GM23338 (cell line): Measurements from ENCODE around the gene EIF3A. TPM values are rescaled to one million over a fixed set of nuclear protein-coding genes. Genes with fewer than 3 reads are reported as not detected.

Experiments used
- ATAC-seq: fragments of 200-7000 bp; cut with Tn5 transposase; 3 replicates; pipeline ENCODE4 v1.9.1; 2020
- DNase-seq: peaks from one replicate; pipeline ENCODE4 v3.0.0-alpha.2; 2015; ENCODE audit warnings: low spot score
- H2AFZ ChIP-seq: fragments of 200-600 bp; sonication (generic); 2 replicates; pipeline ENCODE4 v1.8.0; 2016; ENCODE audit warnings: antibody characterized with exemption, mild to moderate bottlenecking, moderate library complexity
- H3F3A ChIP-seq: fragments of 200-600 bp; sonication (generic); replicated peaks from 2 replicates; pipeline ENCODE4 v1.8.0; 2017; ENCODE audit warnings: antibody characterized with exemption, mixed run types, low read depth
- H3K27ac ChIP-seq: fragments of 200-600 bp; sonication (generic); 2 replicates; pipeline ENCODE4 v1.6.1; 2016; ENCODE audit warnings: low read depth
- H3K27me3 ChIP-seq: fragments of 200-600 bp; sonication (generic); 2 replicates; pipeline ENCODE4 v1.8.0; 2016; ENCODE audit warnings: mild to moderate bottlenecking, mixed run types, moderate library complexity; ENCODE audit not compliant: insufficient read depth
- H3K36me3 ChIP-seq: fragments of 200-600 bp; sonication (generic); 2 replicates; pipeline ENCODE4 v1.8.0; 2016; ENCODE audit warnings: mild to moderate bottlenecking; ENCODE audit not compliant: insufficient read depth
- H3K4me1 ChIP-seq: fragments of 200-600 bp; sonication (generic); 2 replicates; pipeline ENCODE4 v1.8.0; 2016; ENCODE audit warnings: mild to moderate bottlenecking, moderate library complexity; ENCODE audit not compliant: insufficient read depth
- H3K4me2 ChIP-seq: fragments of 200-600 bp; sonication (generic); 2 replicates; pipeline ENCODE4 v1.7.1; 2017; ENCODE audit warnings: mixed run types
- H3K4me3 ChIP-seq: fragments of 200-600 bp; sonication (generic); 2 replicates; pipeline ENCODE4 v1.6.1; 2016; ENCODE audit warnings: mixed run types
- H3K79me2 ChIP-seq: fragments of 200-600 bp; sonication (generic); replicated peaks from 2 replicates; pipeline ENCODE4 v1.8.0; 2017; ENCODE audit warnings: mild to moderate bottlenecking; ENCODE audit not compliant: insufficient read depth
- H3K9me2 ChIP-seq: fragments of 200-600 bp; sonication (generic); 2 replicates; pipeline ENCODE4 v1.8.0; 2017; ENCODE audit not compliant: insufficient read depth
- H4K20me1 ChIP-seq: fragments of 200-600 bp; sonication (generic); replicated peaks from 2 replicates; pipeline ENCODE4 v1.8.0; 2017; ENCODE audit warnings: mild to moderate bottlenecking; ENCODE audit not compliant: insufficient read depth
- H3K27ac Mint-ChIP-seq: 2 replicates; pipeline ENCODE4 v1.8.0; 2020; ENCODE audit warnings: inconsistent platforms, mild to moderate bottlenecking, moderate library complexity, mixed read lengths
- H3K27me3 Mint-ChIP-seq: 3 replicates; pipeline ENCODE4 v1.8.0; 2022; ENCODE audit warnings: low read depth, mild to moderate bottlenecking, moderate library complexity, mixed read lengths, inconsistent platforms; ENCODE audit not compliant: insufficient read depth, poor library complexity
- H3K36me3 Mint-ChIP-seq: 3 replicates; pipeline ENCODE4 v1.8.0; 2021; ENCODE audit warnings: low read depth, mild to moderate bottlenecking, inconsistent platforms, moderate library complexity, mixed read lengths
- H3K4me1 Mint-ChIP-seq: 3 replicates; pipeline ENCODE4 v1.8.0; 2020; ENCODE audit warnings: mild to moderate bottlenecking, inconsistent platforms, mixed read lengths
- H3K4me3 Mint-ChIP-seq: 3 replicates; pipeline ENCODE4 v1.8.0; 2021; ENCODE audit warnings: moderate library complexity, mild to moderate bottlenecking, inconsistent platforms, mixed read lengths
- H3K9me3 Mint-ChIP-seq: 3 replicates; pipeline ENCODE4 v1.8.0; 2020; ENCODE audit warnings: moderate library complexity, mild to moderate bottlenecking, inconsistent platforms, mixed read lengths
- CREB1 ChIP-seq: fragments of 250-450 bp; sonication (Bioruptor Pico); IDR thresholded peaks from 2 replicates; pipeline ENCODE4 v1.5.0; 2020; ENCODE audit warnings: low read depth, mild to moderate bottlenecking, moderate library complexity
- CTCF ChIP-seq, 2 experiments: fragments of 200-600 bp in 1 of 2; sonication (generic) in 1 of 2; conservative IDR thresholded peaks; 2 replicates each; pipeline versions ENCODE4 v1.5.1 to v1.6.1; 2016 to 2017; ENCODE audit warnings: antibody characterized with exemption in 2 of 2, low read depth in 2 of 2, mild to moderate bottlenecking in 2 of 2, moderate library complexity in 1 of 2
- ETS1 ChIP-seq: IDR thresholded peaks from 2 replicates; pipeline ENCODE4 v1.6.1; 2016; ENCODE audit warnings: antibody characterized with exemption
- EZH2 ChIP-seq: fragments of 200-600 bp; sonication (generic); IDR thresholded peaks from one replicate; pipeline ENCODE4 v1.8.0; 2017; ENCODE audit warnings: antibody characterized with exemption, mild to moderate bottlenecking, low read depth; ENCODE audit not compliant: unreplicated experiment
- EZH2phosphoT487 ChIP-seq: fragments of 200-600 bp; sonication (generic); IDR thresholded peaks from one replicate; pipeline ENCODE4 v1.8.1; 2018; ENCODE audit warnings: antibody characterized with exemption; ENCODE audit not compliant: unreplicated experiment
- JUNB ChIP-seq: IDR thresholded peaks from one replicate; pipeline ENCODE4 v1.6.1; 2016; ENCODE audit warnings: antibody characterized with exemption; ENCODE audit not compliant: unreplicated experiment
- NANOG ChIP-seq: IDR thresholded peaks from 2 replicates; pipeline ENCODE4 v1.6.1; 2016; ENCODE audit warnings: antibody characterized with exemption, borderline replicate concordance
- POLR2AphosphoS5 ChIP-seq: IDR thresholded peaks from 2 replicates; pipeline ENCODE4 v1.6.1; 2016; ENCODE audit warnings: antibody characterized with exemption, low read depth
- REST ChIP-seq: IDR thresholded peaks from one replicate; pipeline ENCODE4 v1.6.1; 2018; ENCODE audit warnings: antibody characterized with exemption; ENCODE audit not compliant: unreplicated experiment
- STAT1 ChIP-seq: IDR thresholded peaks from one replicate; pipeline ENCODE4 v1.6.1; 2016; ENCODE audit warnings: antibody characterized with exemption; ENCODE audit not compliant: unreplicated experiment
- ZNF114 ChIP-seq: fragments of 250-450 bp; sonication (Bioruptor Pico); IDR thresholded peaks from 2 replicates; pipeline ENCODE4 v1.5.0; 2020; ENCODE audit warnings: mild to moderate bottlenecking, moderate library complexity
- ZNF331 ChIP-seq: fragments of 250-450 bp; sonication (Bioruptor Pico); IDR thresholded peaks from 2 replicates; pipeline ENCODE4 v1.5.0; 2020; ENCODE audit warnings: low read depth, mild to moderate bottlenecking, moderate library complexity
- ZNF462 ChIP-seq: fragments of 250-450 bp; sonication (Bioruptor Pico); IDR thresholded peaks from 2 replicates; pipeline ENCODE4 v1.5.0; 2020; ENCODE audit warnings: mild to moderate bottlenecking, moderate library complexity
- polyA plus RNA-seq: library from polyadenylated mRNA; unstranded; fragments of >200 nt; fragmentation: Nextera tagmentation; extraction: Ambion mirVana; gene quantifications from 2 replicates; pipeline ENCODE4 v1.2.1, GENCODE V29; 2016
- total RNA-seq: library from RNA; depleted of rRNA; stranded (reverse); fragments of >200 nt; shearing (Covaris generic); gene quantifications from 2 replicates; pipeline ENCODE4 v1.2.3, GENCODE V29; 2014

Gene EIF3A
- total and polyA plus RNA-seq, 2 experiments from 2014 or later, result 152 to 170 TPM

DNA sequence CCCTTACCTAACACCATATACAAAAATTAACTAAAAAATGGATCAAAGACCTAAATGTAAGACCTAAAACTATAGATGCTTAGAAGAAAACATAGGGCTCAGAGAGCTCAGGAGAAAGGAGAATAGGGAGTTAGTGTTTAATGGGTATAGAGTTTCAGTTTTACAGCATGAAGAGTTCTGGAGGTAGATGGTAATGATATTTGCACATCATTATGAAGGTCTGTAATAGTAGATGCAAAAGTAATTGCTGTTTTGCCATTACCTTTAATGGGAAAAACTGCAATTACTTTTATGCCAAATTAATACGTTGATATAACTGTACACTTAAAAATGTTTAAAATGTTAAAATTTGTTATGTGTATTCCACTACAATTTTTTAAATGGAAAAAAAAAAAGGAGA is 90.3 kb downstream of the EIF3A start:
- no peak for ATAC-seq
- Histone ChIP-seq H3K27ac (no peak overlapping the region), H3K36me3 (no peaks in the 10 kb centered on the region), H3K27me3 (no peaks in the 10 kb centered on the region), H3K4me2 (no peak overlapping the region), H3K9me2 (no peaks in the 10 kb centered on the region; the same call in 1 of the 2 replicates), H2AFZ (no peak overlapping the region), H4K20me1 (no peaks in the 10 kb centered on the region), H3K79me2 (no peaks in the 10 kb centered on the region), H3K4me1 (no peaks in the 10 kb centered on the region), H3K4me3 (no peak overlapping the region), H3F3A (no peaks in the 10 kb centered on the region)
- Mint-ChIP-seq H3K27ac (no peak overlapping the region), H3K4me1 (no peaks in the 10 kb centered on the region), H3K27me3 (peaks cover 6% of the 10 kb centered on the region), H3K36me3 (peaks cover 4% of the 10 kb centered on the region; the same call in 1 of the 3 replicates), H3K9me3 (peaks cover 8% of the 10 kb centered on the region; the same call in 2 of the 3 replicates), H3K4me3 (no peak overlapping the region)
- TF ChIP-seq POLR2AphosphoS5 (no peak), REST (no peak), ZNF331 (CRISPR knock-in tag) (no peak), ZNF114 (CRISPR knock-in tag) (no peak), NANOG (no peak), ETS1 (no peak), STAT1 (no peak), EZH2phosphoT487 (no peak), CREB1 (no peak), JUNB (no peak), CTCF (conservative IDR thresholded peaks at IDR 0.05; ENCODE audit: low read depth in 2 of 2) (no peak), ZNF462 (CRISPR knock-in tag) (no peak), EZH2 (no peak)
- DNase-seq, result no peak
